ENCODE results near the gene AKR1A1. TPM values are rescaled to one million over a fixed set of nuclear protein-coding genes. Genes with fewer than 3 reads are reported as not detected.
"Not testable (repeated sequence)": the region's sequence is repeated elsewhere in the genome, so short reads cannot be mapped to it uniquely, and the experiment has no call there.

The AKR1A1 gene
- total RNA-seq, 2 donors from 2014 or later = 203 to 263 TPM

- peaks cover 25% of the 10 kb centered on the region for H3K36me3 ChIP-seq
- DNase-seq = no peak
- no peaks in the 10 kb centered on the region for H3K27me3 ChIP-seq
- no peak overlapping the region for H3K4me3 ChIP-seq
- intact Hi-C loops (cut with DNase I) = no loop called here
- TF ChIP-seq, protein P1, sequence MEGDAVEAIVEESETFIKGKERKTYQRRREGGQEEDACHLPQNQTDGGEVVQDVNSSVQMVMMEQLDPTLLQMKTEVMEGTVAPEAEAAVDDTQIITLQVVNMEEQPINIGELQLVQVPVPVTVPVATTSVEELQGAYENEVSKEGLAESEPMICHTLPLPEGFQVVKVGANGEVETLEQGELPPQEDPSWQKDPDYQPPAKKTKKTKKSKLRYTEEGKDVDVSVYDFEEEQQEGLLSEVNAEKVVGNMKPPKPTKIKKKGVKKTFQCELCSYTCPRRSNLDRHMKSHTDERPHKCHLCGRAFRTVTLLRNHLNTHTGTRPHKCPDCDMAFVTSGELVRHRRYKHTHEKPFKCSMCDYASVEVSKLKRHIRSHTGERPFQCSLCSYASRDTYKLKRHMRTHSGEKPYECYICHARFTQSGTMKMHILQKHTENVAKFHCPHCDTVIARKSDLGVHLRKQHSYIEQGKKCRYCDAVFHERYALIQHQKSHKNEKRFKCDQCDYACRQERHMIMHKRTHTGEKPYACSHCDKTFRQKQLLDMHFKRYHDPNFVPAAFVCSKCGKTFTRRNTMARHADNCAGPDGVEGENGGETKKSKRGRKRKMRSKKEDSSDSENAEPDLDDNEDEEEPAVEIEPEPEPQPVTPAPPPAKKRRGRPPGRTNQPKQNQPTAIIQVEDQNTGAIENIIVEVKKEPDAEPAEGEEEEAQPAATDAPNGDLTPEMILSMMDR (IDR thresholded peaks at IDR 0.05) = no peak
- no peaks in the 10 kb centered on the region for H3K4me1 ChIP-seq
- no peak overlapping the region for H3K9ac ChIP-seq (ENCODE audit: low read depth in 2 of 2, low read length in 2 of 2)
- no peaks in the 10 kb centered on the region for H3K9me3 ChIP-seq
- no peak overlapping the region for H3K27ac ChIP-seq
These were observed 42.1 kb upstream of the AKR1A1 start for GRCh38 chr1:45508295-45509151.

DNA sequence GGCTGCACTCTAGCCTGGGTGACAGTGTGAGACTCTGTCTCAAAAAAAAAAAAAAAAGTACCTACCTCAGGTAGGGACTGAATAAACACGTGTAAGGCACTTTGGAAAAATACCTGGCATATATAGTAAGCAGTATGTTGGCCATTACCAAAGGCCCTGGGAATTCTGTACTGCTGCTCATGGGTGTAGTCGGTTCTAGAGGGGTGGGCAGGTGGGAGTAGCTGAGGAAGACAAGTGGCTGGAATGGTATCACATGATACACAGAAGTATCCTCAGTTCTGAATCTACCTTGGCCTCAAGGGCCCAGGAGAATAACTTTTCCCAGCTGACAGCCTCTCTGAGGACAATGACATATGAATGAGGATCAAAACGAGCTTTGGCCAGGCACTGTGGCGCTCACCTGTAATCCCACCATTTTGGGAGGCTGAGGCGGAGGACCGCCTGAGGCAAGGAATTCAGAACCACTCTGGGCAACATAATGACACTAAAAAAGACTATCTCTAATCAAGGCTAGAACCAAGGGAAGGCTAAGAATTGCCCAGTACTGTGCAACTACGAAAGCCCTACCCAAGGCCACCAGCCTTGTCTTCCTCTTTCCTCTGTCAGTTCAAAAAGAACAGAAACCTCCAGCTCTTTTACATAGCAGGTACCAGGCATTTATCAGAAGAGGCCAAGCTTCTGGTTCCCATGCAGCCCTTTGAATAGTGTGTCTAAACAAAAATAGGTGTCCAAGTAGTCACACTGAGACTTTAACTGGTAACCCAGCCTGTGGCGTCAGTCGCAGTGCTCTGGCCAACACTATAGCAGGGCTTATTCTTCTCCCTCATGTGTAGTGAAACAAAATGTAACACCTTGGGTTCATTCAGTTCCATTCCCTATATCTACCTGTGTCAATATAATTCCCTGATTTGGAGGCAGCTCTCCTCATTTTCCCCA, 40.3 kb upstream of the AKR1A1 start:
- no peak overlapping the region for H3K27ac ChIP-seq
- no peaks in the 10 kb centered on the region for H3K27me3 ChIP-seq
- peaks cover 25% of the 10 kb centered on the region for H3K36me3 ChIP-seq
- no peak overlapping the region for H3K4me3 ChIP-seq
- intact Hi-C loops (cut with DNase I) = no loop called here
- no peak overlapping the region for H3K9ac ChIP-seq (ENCODE audit: low read depth in 2 of 2, low read length in 2 of 2)
- no peaks in the 10 kb centered on the region for H3K4me1 ChIP-seq
- TF ChIP-seq, protein P1 (IDR thresholded peaks at IDR 0.05) = no peak
- no peak for DNase-seq
- H3K9me3 ChIP-seq = no peaks in the 10 kb centered on the region

DNA sequence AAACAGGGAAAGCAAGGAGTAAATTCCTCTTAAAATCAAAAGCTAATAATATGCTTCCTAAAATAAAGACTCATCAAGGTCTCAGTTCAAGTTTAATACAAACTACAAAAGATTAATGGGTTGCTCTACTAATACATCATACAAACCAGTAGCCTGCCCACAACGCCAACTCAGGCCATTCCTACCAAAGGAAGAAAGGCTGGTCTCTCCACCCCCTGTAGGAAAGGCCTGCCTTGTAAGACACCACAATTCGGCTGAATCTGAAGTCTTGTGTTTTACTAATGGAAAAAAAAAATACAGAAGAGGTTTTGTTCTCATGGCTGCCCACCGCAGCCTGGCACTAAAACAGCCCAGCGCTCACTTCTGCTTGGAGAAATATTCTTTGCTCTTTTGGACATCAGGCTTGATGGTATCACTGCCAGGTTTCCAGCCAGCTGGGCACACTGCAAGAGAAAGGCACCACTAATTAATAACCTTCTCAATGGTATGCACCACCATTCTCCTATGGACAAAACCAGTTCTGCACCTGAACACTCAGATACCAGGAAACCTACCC, 39.6 kb upstream of the AKR1A1 start:
- peaks cover 25% of the 10 kb centered on the region for H3K36me3 ChIP-seq
- intact Hi-C loops (cut with DNase I) = no loop called here
- H3K9ac ChIP-seq (ENCODE audit: low read depth in 2 of 2, low read length in 2 of 2) = no peak overlapping the region
- H3K27ac ChIP-seq = no peak overlapping the region
- no peaks in the 10 kb centered on the region for H3K27me3 ChIP-seq
- DNase-seq = no peak
- H3K4me3 ChIP-seq = no peak overlapping the region
- no peaks in the 10 kb centered on the region for H3K9me3 ChIP-seq
- H3K4me1 ChIP-seq = no peaks in the 10 kb centered on the region
- TF ChIP-seq, protein P1 (IDR thresholded peaks at IDR 0.05) = no peak

DNA sequence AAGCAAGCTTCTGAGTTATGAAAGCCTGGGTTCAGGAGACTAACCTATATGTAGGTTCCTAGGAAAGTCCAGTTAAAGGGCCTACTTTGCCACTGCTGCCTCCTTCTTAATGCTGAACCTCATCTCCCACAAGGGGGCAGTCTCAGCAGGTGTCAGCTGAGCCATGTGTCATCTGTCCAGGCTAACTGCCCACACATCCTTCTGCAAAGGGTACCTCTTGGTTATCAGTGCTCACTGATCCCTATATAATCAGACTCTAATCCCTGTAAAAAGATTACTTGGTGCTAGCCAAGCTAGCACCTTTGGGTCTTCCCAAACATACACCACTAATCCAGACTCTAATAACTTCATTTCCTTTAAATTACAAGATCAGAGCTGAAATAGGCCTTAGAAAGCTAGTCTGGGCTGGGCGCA, 38.0 kb upstream of the AKR1A1 start:
- intact Hi-C loops (cut with DNase I) = loop anchor here (2.0 kb wide), 1 partner anchor 56 kb away; no protein-coding TSS in a partner anchor
- no peak overlapping the region for H3K4me3 ChIP-seq
- TF ChIP-seq, protein P1 (IDR thresholded peaks at IDR 0.05) = peak; percentile 79
- H3K9ac ChIP-seq (ENCODE audit: low read depth in 2 of 2, low read length in 2 of 2) = no peak overlapping the region
- no peaks in the 10 kb centered on the region for H3K9me3 ChIP-seq
- H3K4me1 ChIP-seq = no peaks in the 10 kb centered on the region
- no peaks in the 10 kb centered on the region for H3K27me3 ChIP-seq
- H3K27ac ChIP-seq = no peak overlapping the region
- peaks cover 25% of the 10 kb centered on the region for H3K36me3 ChIP-seq
- DNase-seq = peak; percentile 75

- not testable (repeated sequence) for H3K27me3 ChIP-seq
- intact Hi-C loops (cut with DNase I) = loop anchor here (2.0 kb wide), 1 partner anchor 55 kb away; no protein-coding TSS in a partner anchor
These were observed 36.9 kb upstream of the AKR1A1 start for GRCh38 chr1:45513532-45514260.

More at GRCh38 chr1:45513532-45514260, 36.9 kb upstream of the AKR1A1 start:
- DNase-seq; H3K27ac ChIP-seq; H3K4me3 ChIP-seq; H3K9me3 ChIP-seq; H3K4me1 ChIP-seq; H3K9ac ChIP-seq (ENCODE audit: low read depth in 2 of 2, low read length in 2 of 2): not testable (repeated sequence)
- peaks cover 25% of the 10 kb centered on the region for H3K36me3 ChIP-seq
